Prostate gland (tissue), 2 donors: ENCODE measurements around the gene RALGDS.

Experiments
- CTCF ChIP-seq, 4 experiments: fragments of 200-600 bp in 2 of 4; fragments of 450-650 bp in 2 of 4; sonication (generic) in 2 of 4; IDR thresholded peaks; 1 replicate in 3 of 4; 2 replicates in 1 of 4; pipeline ENCODE4 v1.5.1; 2016 to 2019; ENCODE audit warnings: antibody characterized with exemption in 4 of 4, mild to moderate bottlenecking in 2 of 4, moderate library complexity in 2 of 4
- POLR2AphosphoS5 ChIP-seq: sonication (generic); formaldehyde crosslinking; IDR thresholded peaks from one replicate; pipeline ENCODE4 v1.6.1; 2017; ENCODE audit warnings: antibody characterized with exemption

- TF ChIP-seq CTCF (IDR thresholded peaks at IDR 0.05) (no peak), POLR2AphosphoS5 (no peak)
Observed at GRCh38 chr9:133122605-133122934, 1.5 kb upstream of the RALGDS start.
